Uterus (tissue), 4 donors: ENCODE measurements around the gene TTC9B. TPM values are rescaled to one million over a fixed set of nuclear protein-coding genes. Genes with fewer than 3 reads are reported as not detected.

Experiments used
- total RNA-seq, 4 donors: library from RNA; depleted of rRNA in 3 of 4; stranded (reverse); fragments of >200 nt in 3 of 4; gene quantifications; one replicate each; pipeline versions ENCODE4 v1.1.0 to v1.2.4, GENCODE V29; 2014 to 2023
- donor health status: DM: yes; HTN: yes; CAD: no.

TTC9B gene
- total RNA-seq, 4 donors from 2014 or later: not detected

Other genes starting within 250 kb of the TTC9B start
- 100 to 1,000 TPM in 1 of 4 donors, 10 to 100 TPM in 3; 59.4 to 162 (median 67.2) TPM for gene PSMC4, start 247.2 kb downstream of the TTC9B start, total RNA-seq
- 10 to 100 TPM in 1 of 4 donors, 1 to 10 TPM in 3; 1.0 to 18.9 (median 6.3) TPM for gene ZNF546, start 221.3 kb downstream of the TTC9B start, total RNA-seq
- 10 to 100 TPM in 2 of 4 donors, 1 to 10 TPM in 2; 8.2 to 48.3 (median 18.2) TPM for gene ZNF780B, start 162.2 kb downstream of the TTC9B start, total RNA-seq
- gene ZNF780A, start 127.4 kb downstream of the TTC9B start, total RNA-seq: 10 to 100 TPM in 3 of 4 donors, 1 to 10 TPM in 1; 9.4 to 52.9 (median 18.5) TPM
- 10 to 100 TPM in 1 of 4 donors, 1 to 10 TPM in 3; 1.0 to 29.0 (median 3.1) TPM for gene MAP3K10, start 27.0 kb downstream of the TTC9B start, total RNA-seq
- gene CCNP, start 8.3 kb upstream of the TTC9B start, total RNA-seq: under 1 TPM in 2 of 4 donors, not detected in 2; 0.21 to 0.61 TPM
- gene AKT2, start 67.0 kb upstream of the TTC9B start, total RNA-seq: 100 to 1,000 TPM in 2 of 4 donors, 10 to 100 TPM in 2; 32.6 to 177 (median 95.2) TPM
- 10 to 100 TPM in 2 of 4 donors, 1 to 10 TPM in 2; 7.1 to 21.2 (median 13.3) TPM for gene C19orf47, start 130.0 kb upstream of the TTC9B start, total RNA-seq
- 100 to 1,000 TPM; 108 to 372 (median 158) TPM for gene PLD3, start 130.3 kb upstream of the TTC9B start, total RNA-seq
- under 1 TPM in 2 of 4 donors, not detected in 2; 0.40 to 0.48 TPM for gene HIPK4, start 171.8 kb upstream of the TTC9B start, total RNA-seq
- 1 to 10 TPM; 3.3 to 7.5 (median 4.8) TPM for gene PRX, start 195.0 kb upstream of the TTC9B start, total RNA-seq
- 10 to 100 TPM in 3 of 4 donors, 1 to 10 TPM in 1; 3.1 to 18.4 (median 15.8) TPM for gene SERTAD1, start 207.6 kb upstream of the TTC9B start, total RNA-seq
- 10 to 100 TPM in 3 of 4 donors, 1 to 10 TPM in 1; 1.0 to 81.5 (median 44.7) TPM for gene SERTAD3, start 226.0 kb upstream of the TTC9B start, total RNA-seq
- gene BLVRB, start 247.4 kb upstream of the TTC9B start, total RNA-seq: 100 to 1,000 TPM in 2 of 4 donors, 10 to 100 TPM in 2; 51.5 to 206 (median 115) TPM
- 1 to 10 TPM in 3 of 4 donors, not detected in 1; 3.1 to 7.0 (median 5.3) TPM for gene SPTBN4, start 248.6 kb upstream of the TTC9B start, total RNA-seq